ENCODE measurements around the gene EPHB2.

EPHB2 gene

GRCh38 chr1:22959545-22960360 is 249.1 kb downstream of the EPHB2 start:
- no peak for DNase-seq

DNA sequence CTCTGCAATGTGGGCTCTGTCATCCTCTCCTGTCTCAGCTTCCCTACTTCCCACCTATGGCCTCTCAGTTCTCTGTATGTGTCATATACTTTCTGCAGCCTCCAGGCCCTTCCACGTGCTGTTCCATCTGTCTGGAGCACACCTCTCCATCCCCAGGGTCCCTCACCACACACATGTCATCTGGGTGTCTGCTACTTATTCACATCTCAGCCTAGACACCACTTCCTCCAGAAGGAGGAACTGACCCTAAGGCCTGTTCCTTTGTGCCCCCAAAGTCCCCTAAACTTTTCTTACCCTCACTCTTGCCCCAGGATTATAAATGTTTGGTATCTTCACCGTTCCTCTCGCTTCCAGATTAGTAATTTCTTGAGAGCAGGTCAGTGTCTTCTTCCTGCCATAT is 251.9 kb downstream of the EPHB2 start:
- no peak for DNase-seq

DNA sequence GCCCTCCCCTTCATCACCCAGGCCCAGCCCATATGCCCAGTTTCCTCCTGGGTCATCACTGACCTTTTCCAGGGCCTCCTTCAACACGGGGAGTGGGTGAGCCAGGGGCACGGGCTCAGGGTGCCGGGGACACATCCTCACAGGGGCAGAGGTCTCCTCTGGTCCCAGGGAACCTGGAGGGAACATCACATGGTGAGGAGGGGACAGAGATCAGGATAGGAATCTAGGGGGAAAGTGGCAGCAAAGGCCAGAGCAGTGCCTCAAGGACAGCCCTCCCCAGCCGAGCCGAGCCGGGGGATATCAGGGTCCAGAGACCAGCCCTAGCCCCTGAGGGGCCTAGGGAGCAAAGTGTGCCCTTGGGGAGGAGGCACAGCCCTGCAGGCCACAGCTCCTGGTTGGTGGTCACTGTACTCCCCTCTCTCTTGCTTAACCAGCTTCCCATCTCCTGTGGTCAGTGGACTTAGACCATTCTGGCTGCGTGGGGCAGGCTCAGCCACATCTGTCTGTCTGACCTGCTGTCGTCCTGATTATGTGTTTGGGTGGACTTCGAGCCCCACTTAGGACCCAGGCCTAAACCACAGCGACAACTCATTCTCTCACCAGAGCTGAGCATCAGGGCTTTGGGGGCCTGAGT is 252.5 kb downstream of the EPHB2 start:
- DNase-seq: no peak

- no peak for DNase-seq
Observed at GRCh38 chr1:22966309-22966708, 255.7 kb downstream of the EPHB2 start.

- no peak for DNase-seq
Observed at GRCh38 chr1:22967833-22968232, 257.2 kb downstream of the EPHB2 start.

DNA sequence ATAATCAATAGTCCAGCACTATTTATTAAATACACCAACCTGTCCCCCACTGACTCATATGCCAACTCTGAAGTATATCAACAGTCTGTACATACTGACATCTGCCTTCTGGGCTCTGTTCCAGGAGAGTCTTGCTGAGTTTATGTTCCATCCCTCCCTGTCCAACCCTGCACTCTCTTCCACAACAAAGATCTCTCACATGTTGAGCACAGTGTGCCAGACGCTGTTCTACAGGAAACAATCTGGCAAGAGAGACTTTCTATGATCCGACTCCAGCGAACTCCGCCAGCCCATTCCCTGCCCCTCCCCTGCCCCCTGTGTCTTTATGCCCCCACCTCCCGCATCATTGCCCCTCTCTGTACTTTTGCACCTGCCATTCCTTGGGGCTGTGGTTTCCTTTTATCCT is 258.7 kb downstream of the EPHB2 start:
- peak; percentile 88 to 97 for DNase-seq

DNA sequence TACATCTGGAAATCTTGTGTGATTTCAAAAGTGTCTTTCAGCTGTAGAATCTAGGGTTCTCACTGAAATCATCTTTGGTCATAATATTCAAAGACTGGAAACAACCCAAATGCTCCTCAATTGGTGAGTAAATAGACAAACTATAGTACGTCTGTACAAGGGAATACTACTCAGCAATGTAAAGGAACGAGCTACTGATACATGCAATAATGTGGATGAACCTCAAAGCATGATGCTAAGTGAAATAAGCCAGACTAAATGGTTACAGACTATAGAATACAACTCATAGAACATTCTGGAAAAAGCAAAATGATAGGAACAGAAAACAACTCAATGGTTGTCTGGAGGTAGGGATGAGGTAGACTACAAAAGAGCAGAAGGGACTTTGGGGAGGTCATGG is 259.5 kb downstream of the EPHB2 start:
- DNase-seq: no peak
